Breast epithelium (tissue), 3 donors: ENCODE results near the gene TMEM158.

Experiments used
- POLR2A ChIP-seq: fragments of 450-650 bp; IDR thresholded peaks from one replicate; pipeline ENCODE4 v1.6.1; 2016; ENCODE audit warnings: antibody characterized with exemption, mild to moderate bottlenecking, moderate library complexity
- POLR2AphosphoS5 ChIP-seq, 3 donors: sonication (generic); formaldehyde crosslinking; IDR thresholded peaks; one replicate each; pipeline ENCODE4 v1.6.1; 2017; ENCODE audit warnings: antibody characterized with exemption in 3 of 3
- TF ChIP-seq, protein P1 (sequence below), 3 donors: fragments of 450-650 bp; IDR thresholded peaks; one replicate each; pipeline ENCODE4 v1.5.1; 2016 to 2017; ENCODE audit warnings: antibody characterized with exemption in 3 of 3, mild to moderate bottlenecking in 3 of 3, moderate library complexity in 3 of 3

DNA sequence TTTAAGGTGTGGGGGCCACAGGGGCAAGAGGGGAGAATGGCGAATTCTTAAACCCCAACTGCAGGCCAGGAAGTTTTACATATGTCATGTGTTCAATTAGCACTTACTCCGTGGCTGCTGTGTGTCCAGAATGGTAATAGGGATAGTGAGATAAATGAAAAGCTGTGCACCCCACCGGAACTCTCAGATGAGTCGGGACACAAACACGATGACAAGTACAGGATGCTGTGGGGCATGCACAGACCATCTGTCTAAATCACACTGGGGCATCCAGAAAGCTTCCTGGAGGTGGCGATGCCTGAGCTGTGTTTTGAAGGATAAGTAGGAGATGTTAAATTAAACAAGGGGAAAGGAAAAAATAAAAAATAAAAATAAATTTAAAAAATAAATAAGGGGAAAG lies 18.3 kb upstream of the TMEM158 start:
- no peak for TF ChIP-seq POLR2A
- TF ChIP-seq, protein P1, sequence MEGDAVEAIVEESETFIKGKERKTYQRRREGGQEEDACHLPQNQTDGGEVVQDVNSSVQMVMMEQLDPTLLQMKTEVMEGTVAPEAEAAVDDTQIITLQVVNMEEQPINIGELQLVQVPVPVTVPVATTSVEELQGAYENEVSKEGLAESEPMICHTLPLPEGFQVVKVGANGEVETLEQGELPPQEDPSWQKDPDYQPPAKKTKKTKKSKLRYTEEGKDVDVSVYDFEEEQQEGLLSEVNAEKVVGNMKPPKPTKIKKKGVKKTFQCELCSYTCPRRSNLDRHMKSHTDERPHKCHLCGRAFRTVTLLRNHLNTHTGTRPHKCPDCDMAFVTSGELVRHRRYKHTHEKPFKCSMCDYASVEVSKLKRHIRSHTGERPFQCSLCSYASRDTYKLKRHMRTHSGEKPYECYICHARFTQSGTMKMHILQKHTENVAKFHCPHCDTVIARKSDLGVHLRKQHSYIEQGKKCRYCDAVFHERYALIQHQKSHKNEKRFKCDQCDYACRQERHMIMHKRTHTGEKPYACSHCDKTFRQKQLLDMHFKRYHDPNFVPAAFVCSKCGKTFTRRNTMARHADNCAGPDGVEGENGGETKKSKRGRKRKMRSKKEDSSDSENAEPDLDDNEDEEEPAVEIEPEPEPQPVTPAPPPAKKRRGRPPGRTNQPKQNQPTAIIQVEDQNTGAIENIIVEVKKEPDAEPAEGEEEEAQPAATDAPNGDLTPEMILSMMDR (IDR thresholded peaks at IDR 0.05): no peak
- no peak for TF ChIP-seq POLR2AphosphoS5 (IDR thresholded peaks at IDR 0.05)
